DMS153 (cell line): ENCODE data around the gene IL4I1.

Experiments used
- DNase-seq: peaks from one replicate; lab custom pipeline; 2025; lab: John Stamatoyannopoulos, UW

Gene IL4I1

DNA sequence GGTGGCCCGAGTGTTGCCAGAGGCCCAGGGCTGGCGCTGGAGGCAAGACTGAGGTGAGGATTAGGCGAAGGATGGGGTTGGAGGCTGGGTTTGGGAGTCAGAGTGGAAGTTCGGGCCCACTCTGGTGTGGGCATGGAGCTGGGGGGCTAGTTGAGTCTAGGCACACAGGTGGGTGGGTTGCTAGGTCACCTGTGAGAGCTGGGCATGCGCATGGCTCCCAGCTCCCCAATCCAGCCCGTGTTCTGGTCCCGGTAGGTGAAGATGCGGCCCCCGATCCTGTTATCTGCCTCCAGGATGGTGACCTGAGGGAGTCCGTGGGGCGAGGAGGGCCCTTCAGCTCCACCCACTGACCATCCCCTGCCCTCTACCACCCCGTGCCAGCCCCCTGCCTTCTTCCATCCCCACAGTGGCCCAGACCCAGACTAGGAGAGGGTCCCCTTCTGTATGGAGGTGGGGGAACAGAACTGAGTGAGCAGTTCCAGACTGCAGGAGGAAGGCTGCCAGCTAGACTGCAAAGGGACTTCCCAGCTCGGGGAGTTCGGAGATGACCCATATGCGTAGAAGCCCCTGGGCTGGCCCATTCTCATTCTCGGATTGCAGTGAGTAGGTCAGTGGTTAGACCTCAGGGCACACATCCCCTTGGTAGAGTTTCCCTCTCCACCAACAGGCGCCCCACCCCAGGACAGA lies 1.7 kb downstream of the IL4I1 start:
- DNase-seq = no peak

DNA sequence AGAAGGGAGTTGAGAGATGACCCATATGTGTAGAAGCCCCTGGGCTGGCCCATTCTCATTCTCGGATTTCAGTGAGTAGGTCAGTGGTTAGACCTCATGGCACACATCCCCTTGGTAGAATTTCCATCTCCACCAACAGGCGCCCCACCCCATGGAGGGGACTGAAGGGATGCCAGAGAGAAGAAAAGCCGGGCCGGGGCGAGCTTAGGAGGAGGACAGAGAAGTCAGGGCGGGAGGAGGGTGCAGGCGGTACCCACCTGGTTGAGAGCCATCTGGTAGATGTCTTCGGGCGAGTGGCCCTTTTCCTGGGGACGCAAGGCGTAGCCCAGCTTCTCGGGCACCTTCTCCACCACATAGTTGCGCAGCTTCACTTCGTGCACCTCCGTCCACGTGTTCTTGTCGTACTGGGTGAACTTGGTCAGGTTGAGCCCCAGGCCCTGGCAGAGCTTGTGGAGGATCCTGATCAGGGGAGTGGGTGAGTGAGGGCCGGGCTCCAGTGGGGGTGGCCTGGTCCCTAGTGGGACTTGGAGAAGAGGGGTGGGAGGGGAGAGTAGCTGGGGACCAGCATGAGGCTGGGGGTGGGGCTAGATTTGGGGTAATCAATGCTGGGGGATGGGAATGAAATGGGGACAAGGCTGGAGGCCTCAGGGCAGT lies 2.5 kb downstream of the IL4I1 start:
- DNase-seq = no peak

DNA sequence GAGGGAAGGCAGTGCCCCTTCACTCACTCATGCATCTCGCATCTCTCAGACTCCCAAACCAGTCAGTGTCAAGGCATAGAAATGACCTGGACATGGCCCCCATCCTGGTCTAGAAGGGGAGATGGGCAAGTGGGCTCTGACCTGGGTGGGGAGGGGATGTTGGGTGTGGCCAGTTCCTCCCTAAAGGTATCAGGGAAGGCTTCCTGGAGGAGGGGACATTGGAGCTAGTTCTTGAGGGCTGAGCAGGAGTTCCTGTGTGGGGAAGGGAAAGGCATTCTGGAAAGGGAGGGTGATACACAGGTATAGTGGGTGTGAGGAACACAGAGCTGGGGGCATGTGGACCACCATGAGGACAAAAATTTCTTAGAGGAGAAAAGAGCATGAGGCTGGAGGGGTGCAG lies 4.0 kb downstream of the IL4I1 start:
- no peak for DNase-seq

DNA sequence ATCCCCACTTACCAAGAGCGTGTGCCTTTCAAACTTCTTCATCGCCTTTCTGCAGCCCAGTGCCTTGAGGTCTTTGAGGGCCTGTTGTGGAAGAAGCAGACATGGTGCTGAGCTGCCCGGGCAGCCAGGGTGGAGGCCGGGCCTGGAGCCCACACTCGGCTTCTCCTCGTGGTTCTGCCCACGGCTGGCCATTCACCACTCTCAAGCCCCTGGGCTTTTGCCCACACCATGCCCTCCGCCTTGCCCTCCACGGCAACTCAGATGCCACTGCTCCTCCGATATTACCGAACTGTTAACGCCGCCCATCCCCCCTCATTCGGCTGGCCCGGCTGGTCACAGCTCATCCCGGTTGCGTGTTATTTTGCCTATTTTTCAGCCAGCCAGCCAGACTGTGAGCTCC lies 5.3 kb downstream of the IL4I1 start:
- no peak for DNase-seq

DNA sequence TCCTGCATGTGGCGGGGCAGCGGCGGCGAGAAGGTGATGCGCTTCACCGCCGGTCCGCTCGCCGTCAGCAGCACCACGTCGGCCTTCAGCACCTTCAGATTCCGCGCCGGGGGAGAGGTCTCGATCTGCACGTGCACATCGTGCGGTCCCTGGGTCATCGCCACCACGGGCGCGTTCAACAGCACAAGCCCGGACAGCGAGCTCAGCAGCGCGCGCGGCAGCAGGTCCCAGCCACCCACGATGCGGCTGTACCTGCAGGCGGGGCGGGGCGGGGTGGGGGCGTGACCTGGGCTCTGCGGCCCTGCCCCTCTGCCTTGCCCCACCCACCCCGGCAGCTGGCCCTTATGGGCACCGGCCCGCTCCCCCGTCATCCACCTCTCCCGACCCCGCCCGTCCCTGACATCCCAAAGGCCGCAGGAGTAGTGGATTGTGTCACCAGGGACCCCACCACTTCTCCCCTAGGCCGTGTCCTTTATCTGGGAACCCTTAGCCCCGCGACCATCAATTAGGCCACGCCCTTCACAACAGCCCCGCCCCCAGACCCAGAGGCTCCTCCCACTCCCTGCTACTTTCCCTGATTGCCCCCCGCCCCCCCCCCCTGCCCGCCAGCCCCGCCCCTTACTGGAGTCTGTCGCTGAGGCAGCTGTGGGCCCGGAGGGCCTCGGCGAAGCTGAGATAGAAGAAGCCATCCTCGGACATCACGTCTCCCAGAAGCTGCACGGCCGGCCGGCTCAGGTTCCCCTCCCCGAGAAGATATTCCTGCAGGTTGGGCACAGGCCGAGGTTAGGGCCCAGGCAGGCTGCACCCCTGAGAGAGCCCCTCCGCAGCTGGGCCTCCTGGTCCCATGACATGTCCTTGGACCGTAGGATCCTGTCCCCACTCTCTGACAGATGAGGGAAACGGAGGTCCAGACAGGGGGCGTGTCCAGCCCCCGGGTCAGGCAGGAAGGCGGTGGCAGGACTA lies 6.1 kb downstream of the IL4I1 start:
- DNase-seq = peak; percentile 34

DNA sequence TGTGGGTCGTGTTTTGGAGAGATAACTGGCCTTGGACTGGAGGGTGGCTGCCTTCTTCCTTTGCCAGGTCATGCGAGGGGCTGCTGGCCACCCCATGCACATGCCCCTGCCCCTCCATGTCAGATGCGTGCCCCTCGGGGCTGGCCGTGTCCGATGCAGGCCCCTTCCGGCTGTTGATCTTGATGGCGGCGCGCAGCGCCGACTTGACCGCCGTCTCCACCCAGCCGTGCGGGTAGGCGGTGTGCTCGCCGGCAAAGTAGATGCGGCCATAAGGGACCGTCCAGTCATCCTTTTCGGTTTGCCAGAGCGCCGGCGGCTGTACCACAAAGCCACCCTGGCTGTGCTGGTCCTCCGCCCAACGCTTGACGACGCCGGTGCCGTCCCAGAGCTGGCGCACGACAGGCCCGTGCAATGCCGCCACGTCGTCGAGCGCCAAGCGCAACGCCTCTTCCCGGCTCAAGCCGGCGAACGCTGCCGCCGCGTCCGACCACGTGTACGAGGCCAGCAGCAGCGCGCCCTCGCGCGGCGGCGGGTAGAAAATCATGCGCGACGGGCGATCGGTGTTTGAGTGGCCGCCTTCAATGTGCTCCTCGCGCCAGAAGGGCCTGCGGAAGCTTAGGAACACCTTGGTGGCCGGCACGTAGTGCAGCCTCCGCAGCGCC lies 6.9 kb downstream of the IL4I1 start:
- DNase-seq = peak; percentile 59

DNA sequence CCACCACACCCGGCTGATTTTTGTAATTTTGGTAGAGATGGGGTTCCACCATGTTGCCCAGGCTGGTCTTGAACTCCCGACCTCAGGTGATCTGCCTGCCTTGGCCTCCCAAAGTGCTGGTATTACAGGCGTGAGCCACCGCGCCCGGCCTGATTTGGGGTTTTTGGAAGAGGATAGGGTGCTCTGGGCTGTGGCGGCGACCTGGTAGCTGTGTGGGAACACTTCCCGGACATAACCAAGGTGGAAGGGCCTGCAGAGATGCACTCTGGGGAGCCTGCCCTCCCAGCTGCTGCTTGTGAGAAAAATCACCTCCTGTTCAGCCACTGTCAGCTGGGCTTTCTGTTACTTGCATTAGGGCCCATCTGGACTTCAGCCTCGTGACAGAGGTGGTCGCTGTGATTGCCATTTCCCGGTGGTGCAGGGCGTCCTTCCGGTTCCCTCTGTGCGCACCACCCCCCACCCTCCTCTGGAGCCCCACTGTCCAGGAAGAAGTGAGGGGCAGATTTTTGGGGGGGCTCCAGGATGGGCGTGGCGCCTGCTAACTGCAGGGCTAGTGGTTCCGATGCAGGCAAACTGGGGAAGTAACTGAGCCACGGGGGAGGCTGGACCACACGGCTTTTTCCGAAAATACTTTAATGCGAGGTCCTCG lies 7.5 kb downstream of the IL4I1 start:
- no peak for DNase-seq

DNA sequence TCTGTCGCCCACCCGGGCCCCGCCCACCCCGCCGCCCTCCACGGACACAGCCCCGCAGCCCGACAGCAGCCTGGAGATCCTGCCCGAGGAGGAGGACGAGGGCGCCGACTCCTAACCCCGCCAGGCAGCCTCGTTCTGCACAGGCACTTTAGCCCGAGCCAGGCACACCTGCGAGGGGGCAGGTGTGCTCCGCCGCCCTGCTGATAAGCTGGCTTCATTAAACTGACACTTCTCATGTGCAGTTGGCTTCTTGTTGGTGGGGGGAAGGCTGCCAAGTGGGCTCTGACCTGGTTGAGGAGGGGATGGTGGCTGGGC lies 8.2 kb downstream of the IL4I1 start:
- no peak for DNase-seq

DNA sequence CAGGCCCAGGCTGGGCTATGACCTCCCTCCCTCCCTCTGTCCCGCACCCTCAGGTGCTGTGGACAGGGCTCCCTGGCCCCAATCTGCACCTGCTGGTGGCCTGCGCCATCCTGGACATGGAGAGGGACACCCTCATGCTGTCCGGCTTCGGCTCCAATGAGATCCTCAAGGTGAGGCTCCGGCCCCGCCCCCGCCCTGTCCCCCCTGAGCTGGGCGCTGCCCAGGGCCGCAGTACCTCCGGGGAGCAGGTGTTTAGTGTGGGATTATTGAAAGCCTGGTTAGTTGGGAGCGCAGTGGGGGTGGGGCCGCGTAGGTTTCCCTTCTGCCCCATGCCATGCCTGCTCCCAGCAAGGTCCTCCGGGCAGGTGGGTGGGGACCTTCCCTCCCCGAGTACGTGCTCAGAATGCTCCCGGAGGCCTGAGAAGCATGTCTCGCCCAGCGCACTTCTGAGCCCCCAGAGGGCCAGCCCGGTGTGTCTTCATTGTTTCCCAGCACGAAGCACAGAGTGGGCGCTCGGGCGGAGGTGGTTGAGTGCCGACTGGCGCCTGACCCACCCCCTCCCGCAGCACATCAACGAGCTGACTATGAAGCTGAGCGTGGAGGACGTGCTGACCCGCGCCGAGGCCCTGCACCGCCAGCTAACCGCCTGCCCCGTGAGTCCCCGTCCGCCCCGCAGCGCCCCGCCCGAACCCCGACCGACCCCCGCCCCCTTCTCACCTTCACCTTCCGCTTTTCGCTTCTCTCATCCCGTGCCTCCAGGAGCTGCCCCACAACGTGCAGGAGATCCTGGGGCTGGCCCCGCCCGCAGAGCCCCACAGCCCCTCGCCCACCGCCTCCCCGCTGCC lies 8.8 kb downstream of the IL4I1 start:
- DNase-seq = no peak

DNA sequence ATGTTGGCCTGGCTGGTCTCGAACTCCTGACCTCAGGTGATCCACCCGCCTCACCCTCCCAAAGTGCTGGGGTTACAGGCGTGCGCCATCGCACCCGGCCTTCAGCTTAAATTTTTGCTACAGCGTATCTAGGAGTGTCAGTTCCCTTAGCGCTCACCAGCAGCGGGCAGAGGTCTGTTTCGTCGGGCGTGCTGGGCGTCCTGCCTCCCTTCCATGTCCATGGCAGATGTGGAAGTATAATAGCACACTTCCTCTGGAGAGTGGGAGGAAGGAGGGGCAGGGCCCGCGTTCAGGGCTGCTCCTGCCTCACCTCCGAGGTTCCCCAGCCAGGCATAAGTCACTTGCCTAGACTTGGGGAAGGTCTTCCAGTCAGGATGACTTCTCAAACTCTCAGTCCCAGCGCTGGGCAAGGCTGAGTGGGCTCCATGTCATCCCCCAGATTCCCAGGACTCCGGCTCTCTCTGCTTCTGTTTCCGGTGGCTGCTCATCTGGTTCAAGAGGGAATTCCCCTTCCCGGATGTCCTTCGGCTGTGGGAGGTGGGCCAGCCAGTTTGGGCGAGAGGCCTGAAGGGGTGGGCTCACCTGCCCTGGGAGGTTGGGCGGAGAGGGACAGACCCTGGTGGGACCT lies 9.5 kb downstream of the IL4I1 start:
- peak; percentile 46 for DNase-seq

DNA sequence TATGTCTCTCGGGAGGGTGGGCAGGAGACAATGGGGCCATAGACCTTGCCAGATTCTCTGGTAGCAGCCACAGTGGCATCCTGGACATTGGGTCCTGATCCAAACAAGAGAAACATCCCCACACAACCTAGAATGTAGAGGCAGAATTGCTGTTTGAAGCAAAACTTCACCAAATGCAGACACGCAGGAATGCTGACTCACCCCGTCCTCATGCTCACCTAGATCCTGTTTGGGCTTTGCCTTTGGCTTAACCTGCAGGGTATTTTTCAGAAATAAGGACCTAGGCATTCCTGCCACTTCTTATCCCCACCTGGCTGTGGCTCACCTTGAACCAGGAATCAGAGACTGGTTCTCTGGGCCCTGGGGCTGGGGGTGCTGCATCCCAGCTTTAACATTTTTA lies 11.9 kb downstream of the IL4I1 start:
- DNase-seq = no peak

DNA sequence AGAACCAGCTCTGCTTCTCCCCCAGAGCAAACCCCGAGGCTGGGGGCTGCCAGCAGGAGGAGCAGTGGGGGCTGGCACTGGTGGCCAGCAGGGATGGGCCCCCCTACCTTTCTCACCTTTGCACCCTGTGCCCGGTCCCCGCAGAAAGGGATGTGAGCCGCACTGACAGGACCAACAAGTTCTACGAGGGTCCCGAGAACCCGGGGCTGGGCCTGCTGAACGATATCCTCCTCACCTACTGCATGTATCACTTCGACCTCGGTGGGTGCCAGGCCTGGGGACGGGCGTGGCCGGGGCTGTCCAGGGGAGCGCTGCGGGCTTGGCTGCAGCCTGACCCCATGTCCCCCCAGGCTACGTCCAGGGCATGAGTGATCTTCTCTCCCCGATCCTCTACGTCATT lies 12.6 kb downstream of the IL4I1 start:
- DNase-seq = no peak

DNA sequence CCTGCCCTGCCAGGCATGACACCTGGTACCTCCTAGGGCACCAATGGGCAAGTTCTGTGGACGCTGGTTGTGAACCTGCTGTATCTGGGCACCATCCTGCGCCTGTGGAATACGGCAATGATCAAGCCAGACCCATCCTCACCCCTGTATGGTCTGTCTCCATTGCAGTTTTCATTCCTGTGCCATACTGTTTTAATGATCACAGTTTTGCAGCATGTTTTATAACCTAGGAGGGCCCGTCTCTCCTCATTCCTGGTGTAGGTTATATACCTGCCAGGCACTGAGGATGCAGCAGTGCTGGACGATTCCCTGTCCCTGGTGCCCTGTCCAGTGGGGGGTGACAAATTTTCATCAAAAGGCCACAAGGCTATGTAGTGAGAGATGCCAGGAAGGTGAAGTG lies 13.6 kb downstream of the IL4I1 start:
- DNase-seq = no peak

DNA sequence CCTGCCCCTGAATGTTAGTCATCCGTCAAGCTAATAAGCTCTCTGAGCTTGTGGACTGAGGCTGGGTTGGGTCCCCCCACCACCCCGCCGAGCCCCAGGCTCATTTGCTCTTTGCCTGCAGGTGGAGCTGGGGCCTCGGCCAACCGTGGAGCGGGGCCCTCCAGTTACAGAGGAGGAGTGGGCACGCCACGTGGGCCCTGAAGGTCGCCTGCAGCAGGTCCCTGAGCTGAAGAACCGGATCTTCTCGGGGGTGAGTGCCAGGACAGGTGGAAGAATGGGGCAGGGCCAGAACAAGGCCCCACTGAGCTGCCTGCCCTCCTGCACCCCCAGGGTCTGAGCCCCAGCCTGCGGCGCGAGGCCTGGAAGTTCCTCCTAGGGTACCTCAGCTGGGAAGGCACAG lies 14.0 kb downstream of the IL4I1 start:
- DNase-seq = no peak

DNA sequence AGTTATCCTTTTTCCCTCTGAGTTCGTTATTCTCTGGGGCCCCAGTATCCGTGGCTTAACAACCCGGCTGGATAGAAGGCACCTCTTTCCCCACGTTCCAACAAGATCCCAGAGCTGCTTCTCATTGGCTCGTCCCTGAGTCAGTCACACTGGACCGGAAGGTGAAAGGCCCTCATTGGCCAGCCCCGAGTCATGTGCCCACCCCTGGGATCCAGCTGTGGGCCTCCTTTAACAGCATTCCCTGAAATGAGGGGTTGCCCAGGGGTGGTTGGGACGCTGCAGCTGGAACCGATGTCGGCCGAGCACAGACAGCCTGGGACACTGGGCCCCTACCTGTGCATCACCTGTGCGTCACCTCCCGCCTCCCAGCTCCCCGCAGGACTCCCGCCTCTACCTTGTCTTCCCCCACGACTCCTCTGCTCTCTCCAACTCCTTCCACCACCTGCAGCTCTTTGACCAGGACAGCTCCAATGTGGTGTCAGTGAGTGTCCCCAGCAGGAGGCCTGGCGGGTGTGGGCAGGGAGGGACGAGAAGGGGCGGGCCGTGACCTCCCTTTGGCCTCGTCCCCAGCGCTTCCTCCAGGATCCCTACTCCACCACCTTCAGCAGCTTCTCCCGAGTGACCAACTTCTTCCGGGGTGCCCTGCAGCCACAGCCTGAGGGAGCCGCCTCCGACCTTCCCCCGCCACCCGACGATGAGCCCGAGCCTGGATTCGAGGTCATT lies 14.9 kb downstream of the IL4I1 start:
- DNase-seq = no peak

DNA sequence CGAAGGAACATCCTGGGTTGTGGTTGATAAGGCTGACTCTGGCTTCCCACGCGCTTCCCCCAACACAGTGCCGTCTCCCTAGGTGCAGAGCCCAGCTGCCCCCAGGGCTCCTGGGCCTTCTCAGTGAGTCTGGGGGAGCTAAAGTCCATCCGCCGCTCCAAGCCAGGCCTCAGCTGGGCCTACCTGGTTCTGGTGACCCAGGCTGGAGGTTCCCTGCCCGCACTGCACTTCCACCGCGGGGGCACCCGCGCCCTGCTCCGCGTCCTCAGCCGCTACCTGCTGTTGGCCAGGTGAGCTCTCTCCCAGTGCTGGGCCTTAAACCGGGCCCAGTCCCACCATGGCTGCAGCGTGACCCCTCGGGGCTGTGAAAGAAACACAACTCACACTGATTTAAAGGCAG lies 15.5 kb downstream of the IL4I1 start:
- no peak for DNase-seq

DNA sequence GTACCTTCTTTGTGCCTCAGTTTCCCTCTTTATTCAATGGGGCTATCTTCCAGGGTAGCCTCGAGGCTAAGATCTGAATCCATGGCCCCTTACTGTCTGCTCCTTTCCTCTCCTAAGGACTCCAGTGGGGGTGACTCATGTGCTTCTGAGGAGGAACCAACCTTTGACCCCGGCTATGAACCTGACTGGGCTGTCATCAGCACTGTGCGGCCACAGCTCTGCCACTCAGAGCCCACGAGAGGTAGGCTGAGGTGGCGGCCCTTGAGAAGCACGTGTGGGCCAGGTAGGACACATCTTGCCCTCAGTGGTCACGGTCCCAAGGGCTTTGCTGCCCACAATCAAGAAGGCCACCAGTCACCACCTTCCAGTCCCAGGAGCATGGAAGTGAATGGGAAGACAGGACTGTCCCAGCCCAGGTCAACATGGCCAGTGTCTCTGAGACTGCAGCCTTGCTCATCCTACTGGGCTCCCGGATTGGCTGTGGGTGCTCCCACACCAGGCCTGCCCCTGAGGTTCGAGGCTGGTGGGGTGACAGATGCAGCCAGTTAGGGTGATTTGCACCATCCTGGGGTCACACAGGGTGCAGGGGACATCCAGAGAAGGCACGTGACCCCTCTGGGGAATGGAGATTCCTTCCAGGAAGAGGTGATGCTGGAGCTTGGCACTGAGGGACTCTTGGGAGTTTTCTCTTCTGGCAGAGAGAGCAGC lies 16.4 kb downstream of the IL4I1 start:
- DNase-seq = no peak

DNA sequence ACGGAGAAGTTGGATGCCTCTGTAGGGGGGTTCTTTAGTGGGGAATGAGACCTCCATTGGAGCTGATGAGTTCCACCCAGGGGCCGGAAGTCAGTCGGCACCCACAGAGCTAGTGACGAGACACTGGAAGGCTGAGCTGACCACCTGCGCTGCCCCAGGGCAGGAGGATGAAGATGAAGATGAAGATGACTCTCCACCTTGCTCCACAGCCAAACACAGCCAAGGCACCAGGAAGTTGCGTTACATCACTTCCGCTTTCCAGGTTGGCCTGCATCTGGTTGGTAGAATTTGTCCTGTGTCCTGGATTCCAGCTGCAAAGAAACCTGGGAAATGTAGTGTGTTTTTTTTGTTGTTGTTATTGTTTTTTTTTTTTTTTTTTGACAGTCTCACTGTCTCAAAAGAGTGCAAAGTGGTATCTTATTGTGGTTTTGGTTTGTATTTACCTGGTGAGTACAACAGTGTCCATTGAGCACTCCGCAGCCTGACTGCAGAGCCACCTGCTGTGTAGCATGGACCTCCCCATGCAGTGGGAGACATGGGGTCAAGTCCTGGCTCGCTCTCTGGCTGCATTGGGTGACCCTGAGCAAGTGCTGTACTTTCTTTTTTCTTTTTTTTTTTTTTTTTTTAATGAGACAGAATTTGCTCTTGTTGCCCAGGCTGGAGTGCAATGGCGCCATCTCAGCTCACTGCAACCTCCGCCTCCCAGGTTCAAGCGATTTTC lies 17.3 kb downstream of the IL4I1 start:
- DNase-seq = no peak

DNA sequence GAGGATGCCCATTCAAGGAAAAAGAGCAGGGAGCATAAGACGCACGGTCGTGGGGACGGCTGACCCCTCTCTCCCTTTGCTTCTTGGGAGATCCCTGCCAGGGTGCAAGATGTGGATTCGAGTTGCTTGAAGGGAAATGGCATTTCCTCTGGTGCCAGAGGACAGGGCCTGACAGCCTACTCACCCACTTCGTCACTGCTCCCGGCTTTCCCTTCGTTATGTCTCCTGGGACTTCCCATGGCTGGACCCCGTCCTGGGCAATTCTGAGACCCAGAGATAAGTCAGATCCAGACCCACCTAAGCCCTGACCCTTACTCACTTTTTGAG lies 18.0 kb downstream of the IL4I1 start:
- DNase-seq = no peak
